Suprapubic skin (tissue), 3 donors: ENCODE measurements around the gene IFI44.

ENCODE experiments used
- POLR2AphosphoS5 ChIP-seq, 3 donors: sonication (generic); formaldehyde crosslinking; IDR thresholded peaks; one replicate each; pipeline ENCODE4 v1.6.1; 2017; ENCODE audit warnings: antibody characterized with exemption in 3 of 3
- TF ChIP-seq, protein P1 (sequence below), 2 donors: fragments of 200-600 bp in 1 of 2; fragments of 450-650 bp in 1 of 2; sonication (generic) in 1 of 2; IDR thresholded peaks; one replicate each; pipeline ENCODE4 v1.5.1; 2016 to 2019; ENCODE audit warnings: antibody characterized with exemption in 2 of 2, mild to moderate bottlenecking in 1 of 2, moderate library complexity in 1 of 2

DNA sequence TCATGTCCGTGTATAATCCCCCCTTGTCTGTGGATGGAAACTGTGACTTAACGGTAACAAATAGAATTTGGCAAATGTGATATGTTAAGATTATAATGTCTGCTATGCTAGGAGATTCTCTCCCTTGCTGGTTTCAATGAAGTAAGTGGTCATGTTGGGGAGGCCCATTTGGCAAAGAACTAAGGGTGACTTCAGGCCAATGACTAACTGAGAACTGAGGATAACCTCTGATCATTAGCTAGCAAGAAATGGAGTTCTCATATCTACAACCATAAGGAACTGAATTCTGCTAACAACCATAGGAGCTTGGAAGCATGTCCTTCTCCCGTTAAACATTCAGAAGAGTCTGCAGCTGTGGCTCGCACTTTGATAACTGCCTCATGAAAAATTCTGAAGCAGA lies 27.1 kb upstream of the IFI44 start:
- TF ChIP-seq POLR2AphosphoS5 (IDR thresholded peaks at IDR 0.05): no peak
- TF ChIP-seq, protein P1, sequence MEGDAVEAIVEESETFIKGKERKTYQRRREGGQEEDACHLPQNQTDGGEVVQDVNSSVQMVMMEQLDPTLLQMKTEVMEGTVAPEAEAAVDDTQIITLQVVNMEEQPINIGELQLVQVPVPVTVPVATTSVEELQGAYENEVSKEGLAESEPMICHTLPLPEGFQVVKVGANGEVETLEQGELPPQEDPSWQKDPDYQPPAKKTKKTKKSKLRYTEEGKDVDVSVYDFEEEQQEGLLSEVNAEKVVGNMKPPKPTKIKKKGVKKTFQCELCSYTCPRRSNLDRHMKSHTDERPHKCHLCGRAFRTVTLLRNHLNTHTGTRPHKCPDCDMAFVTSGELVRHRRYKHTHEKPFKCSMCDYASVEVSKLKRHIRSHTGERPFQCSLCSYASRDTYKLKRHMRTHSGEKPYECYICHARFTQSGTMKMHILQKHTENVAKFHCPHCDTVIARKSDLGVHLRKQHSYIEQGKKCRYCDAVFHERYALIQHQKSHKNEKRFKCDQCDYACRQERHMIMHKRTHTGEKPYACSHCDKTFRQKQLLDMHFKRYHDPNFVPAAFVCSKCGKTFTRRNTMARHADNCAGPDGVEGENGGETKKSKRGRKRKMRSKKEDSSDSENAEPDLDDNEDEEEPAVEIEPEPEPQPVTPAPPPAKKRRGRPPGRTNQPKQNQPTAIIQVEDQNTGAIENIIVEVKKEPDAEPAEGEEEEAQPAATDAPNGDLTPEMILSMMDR (IDR thresholded peaks at IDR 0.05): no peak
